Rectal smooth muscle tissue (tissue), 1 donor: Measurements from ENCODE around the gene SLC4A8.

Source experiments
- H3K27ac ChIP-seq: one replicate; pipeline ENCODE4 v1.7.0; 2013; ENCODE audit warnings: low read depth, low read length, inconsistent platforms
- H3K27me3 ChIP-seq: one replicate; pipeline ENCODE4 v1.7.0; 2013; ENCODE audit warnings: low read length; ENCODE audit not compliant: control insufficient read depth, insufficient read depth
- H3K36me3 ChIP-seq: one replicate; pipeline ENCODE4 v1.7.0; 2013; ENCODE audit warnings: low read length; ENCODE audit not compliant: control insufficient read depth, insufficient read depth
- H3K4me1 ChIP-seq: one replicate; pipeline ENCODE4 v1.7.0; 2013; ENCODE audit warnings: low read length; ENCODE audit not compliant: control insufficient read depth, insufficient read depth
- H3K4me3 ChIP-seq: one replicate; pipeline ENCODE4 v1.7.0; 2013; ENCODE audit warnings: low read length
- H3K9ac ChIP-seq: one replicate; pipeline ENCODE4 v1.7.0; 2013; ENCODE audit warnings: low read length

The SLC4A8 gene

GRCh38 chr12:51547606-51548005 lies 123.0 kb downstream of the SLC4A8 start:
- no peak overlapping the region for H3K9ac ChIP-seq
- no peaks in the 10 kb centered on the region for H3K4me1 ChIP-seq
- H3K4me3 ChIP-seq = no peak overlapping the region

DNA sequence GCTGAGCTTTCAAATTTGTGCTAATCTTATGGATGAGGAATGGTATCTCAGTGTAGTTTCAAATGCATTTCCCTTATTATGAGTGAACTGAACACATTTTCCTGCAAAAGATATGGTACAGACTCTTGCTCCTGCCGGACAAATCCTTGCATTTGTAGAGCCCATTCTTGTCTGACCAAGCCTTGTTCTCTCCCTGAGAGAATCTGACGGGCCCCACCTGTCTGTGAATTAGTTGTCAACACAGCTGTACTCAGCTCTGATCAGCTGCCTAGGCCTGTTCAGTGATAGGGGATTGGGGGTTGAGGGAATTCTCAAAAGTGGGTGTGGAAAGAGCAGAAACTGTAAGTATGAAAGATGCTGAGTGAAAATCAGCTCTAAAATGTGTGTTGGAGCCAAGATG lies 123.6 kb downstream of the SLC4A8 start:
- H3K27ac ChIP-seq = no peak overlapping the region
- H3K27me3 ChIP-seq = no peaks in the 10 kb centered on the region
- no peaks in the 10 kb centered on the region for H3K36me3 ChIP-seq
- no peak overlapping the region for H3K9ac ChIP-seq
- H3K4me3 ChIP-seq = no peak overlapping the region
- no peaks in the 10 kb centered on the region for H3K4me1 ChIP-seq

More at GRCh38 chr12:51547606-51548005, 123.0 kb downstream of the SLC4A8 start:
- Histone ChIP-seq H3K36me3 (no peaks in the 10 kb centered on the region), H3K27ac (no peak overlapping the region), H3K27me3 (no peaks in the 10 kb centered on the region)

- no peaks in the 10 kb centered on the region for H3K27me3 ChIP-seq
- no peak overlapping the region for H3K9ac ChIP-seq
- H3K4me3 ChIP-seq = no peak overlapping the region
Measured at GRCh38 chr12:51549637-51550036, 125.0 kb downstream of the SLC4A8 start.

More at GRCh38 chr12:51549637-51550036, 125.0 kb downstream of the SLC4A8 start:
- H3K4me1 ChIP-seq = no peaks in the 10 kb centered on the region
- H3K27ac ChIP-seq = no peak overlapping the region
- H3K36me3 ChIP-seq = no peaks in the 10 kb centered on the region
